ENCODE measurements around the gene NXPH3.

GRCh38 chr17:49555495-49556222 is 20.0 kb upstream of the NXPH3 start:
- TF ChIP-seq CTCF (IDR thresholded peaks at IDR 0.05; ENCODE audit: extremely low read depth in 1 of 2, insufficient read depth in 1 of 2, low read depth in 1 of 2, low read length in 2 of 2) (no peak), FOS (IDR thresholded peaks at IDR 0.05; ENCODE audit: borderline replicate concordance, insufficient read depth, low read length) (no peak), POLR2A (IDR thresholded peaks at IDR 0.05; ENCODE audit: low read depth, low read length) (no peak), POLR2AphosphoS5 (IDR thresholded peaks at IDR 0.05; ENCODE audit: insufficient read depth, low read depth, low read length) (no peak), EZH2 (IDR thresholded peaks at IDR 0.05; ENCODE audit: borderline replicate concordance, low read depth, low read length, severe bottlenecking) (no peak), MYC (IDR thresholded peaks at IDR 0.05; ENCODE audit: low read depth, low read length) (no peak), JUN (IDR thresholded peaks at IDR 0.05; ENCODE audit: borderline replicate concordance, insufficient read depth, insufficient read length, low read depth) (no peak), MAX (IDR thresholded peaks at IDR 0.05; ENCODE audit: insufficient read depth, insufficient read length) (no peak)

All from endothelial cell of umbilical vein (primary cell).